GM23248 (cell line): ENCODE results near the gene CHN1. TPM values are rescaled to one million over a fixed set of nuclear protein-coding genes. Genes with fewer than 3 reads are reported as not detected.

ENCODE experiments used
- DNase-seq: peaks from one replicate; pipeline ENCODE4 v3.0.0-alpha.2; 2015
- H2AFZ ChIP-seq: fragments of 200-600 bp; sonication (generic); 2 replicates; pipeline ENCODE4 v1.6.1; 2016; ENCODE audit warnings: antibody characterized with exemption
- H3F3A ChIP-seq: fragments of 200-600 bp; sonication (generic); 2 replicates; pipeline ENCODE4 v1.6.1; 2016; ENCODE audit warnings: mild to moderate bottlenecking, antibody characterized with exemption, mixed run types; ENCODE audit not compliant: insufficient read depth
- H3K27ac ChIP-seq: fragments of 200-600 bp; sonication (generic); 2 replicates; pipeline ENCODE4 v1.5.1; 2016; ENCODE audit warnings: mild to moderate bottlenecking
- H3K27me3 ChIP-seq: fragments of 200-600 bp; sonication (generic); replicated peaks from 2 replicates; pipeline ENCODE4 v1.6.1; 2016; ENCODE audit warnings: mild to moderate bottlenecking; ENCODE audit not compliant: insufficient read depth
- H3K36me3 ChIP-seq: fragments of 200-600 bp; sonication (generic); 2 replicates; pipeline ENCODE4 v1.6.1; 2016; ENCODE audit warnings: low read depth, mild to moderate bottlenecking
- H3K4me1 ChIP-seq: fragments of 200-600 bp; sonication (generic); 2 replicates; pipeline ENCODE4 v1.6.1; 2016; ENCODE audit warnings: mild to moderate bottlenecking; ENCODE audit not compliant: insufficient read depth
- H3K4me2 ChIP-seq: fragments of 200-600 bp; sonication (generic); one replicate; pipeline ENCODE4 v1.6.1; 2016; ENCODE audit warnings: mild to moderate bottlenecking; ENCODE audit not compliant: unreplicated experiment
- H3K4me3 ChIP-seq: fragments of 200-600 bp; sonication (generic); 2 replicates; pipeline ENCODE4 v1.5.1; 2016; ENCODE audit warnings: mild to moderate bottlenecking
- H3K79me2 ChIP-seq: fragments of 200-600 bp; sonication (generic); 2 replicates; pipeline ENCODE4 v1.6.1; 2016; ENCODE audit warnings: mild to moderate bottlenecking; ENCODE audit not compliant: insufficient read depth
- H3K9ac ChIP-seq: fragments of 200-600 bp; sonication (generic); 2 replicates; pipeline ENCODE4 v1.6.1; 2016; ENCODE audit warnings: mild to moderate bottlenecking
- H3K9me2 ChIP-seq: fragments of 200-600 bp; sonication (generic); 2 replicates; pipeline ENCODE4 v1.6.1; 2016; ENCODE audit warnings: mixed run types, mild to moderate bottlenecking, moderate library complexity; ENCODE audit not compliant: insufficient read depth
- H3K9me3 ChIP-seq: fragments of 200-600 bp; sonication (generic); one replicate; pipeline ENCODE4 v1.6.1; 2017; ENCODE audit warnings: low read depth
- H4K20me1 ChIP-seq: fragments of 200-600 bp; sonication (generic); 2 replicates; pipeline ENCODE4 v1.6.0; 2016; ENCODE audit not compliant: insufficient read depth
- EZH2 ChIP-seq: fragments of 200-600 bp; sonication (generic); IDR thresholded peaks from 2 replicates; pipeline ENCODE4 v1.6.1; 2018; ENCODE audit warnings: antibody characterized with exemption, mild to moderate bottlenecking; ENCODE audit not compliant: insufficient read depth, poor library complexity, severe bottlenecking
- EZH2phosphoT487 ChIP-seq: fragments of 200-600 bp; sonication (generic); IDR thresholded peaks from 2 replicates; pipeline ENCODE4 v1.6.1; 2018; ENCODE audit warnings: antibody characterized with exemption, moderate library complexity, mild to moderate bottlenecking, low read depth; ENCODE audit not compliant: insufficient read depth
- WGBS, 2 experiments: methylation state at CpG; one replicate each; pipeline ENCODE4 v1.1.6; 2015 to 2017; ENCODE audit warnings: low lambda C conversion rate in 2 of 2, low coverage in 1 of 2; ENCODE audit errors: missing lambda C conversion rate in 2 of 2; 5-methylcytosine and 5-hydroxymethylcytosine counted together
- in situ Hi-C: fragments of 300-500 bp; cut with MboI; formaldehyde crosslinking; loops from 2 replicates; pipeline ENCODE4 v1.15.0; 2020
- polyA plus RNA-seq: library from polyadenylated mRNA; unstranded; fragments of >200 nt; fragmentation: Nextera tagmentation; extraction: Ambion mirVana; gene quantifications from 2 replicates; pipeline ENCODE4 v1.2.1, GENCODE V29; 2016
- total RNA-seq: library from RNA; depleted of rRNA; stranded (reverse); fragments of >200 nt; shearing (Covaris generic); gene quantifications from 2 replicates; pipeline ENCODE4 v1.2.3, GENCODE V29; 2014

The CHN1 gene
- total and polyA plus RNA-seq, 2 experiments from 2014 or later, result 115 to 130 TPM

GRCh38 chr2:174882416-174882815 lies 122.8 kb downstream of the CHN1 start:
- no peaks in the 10 kb centered on the region for H3F3A ChIP-seq
- H3K9me2 ChIP-seq, result peaks cover 4% of the 10 kb centered on the region; the same call in 1 of the 2 replicates
- TF ChIP-seq EZH2phosphoT487, result no peak
- no peak for TF ChIP-seq EZH2
- 52 to 73% methylated on average over 3 of the region's 3 CpGs for WGBS, 2 experiments
- H3K4me2 ChIP-seq, result no peak overlapping the region
- H3K27me3 ChIP-seq, result no peaks in the 10 kb centered on the region
- H3K9me3 ChIP-seq, result no peaks in the 10 kb centered on the region
- H3K27ac ChIP-seq, result no peak overlapping the region
- no peak overlapping the region for H3K9ac ChIP-seq
- in situ Hi-C loops, result no loop called here
- H4K20me1 ChIP-seq, result no peaks in the 10 kb centered on the region
- H3K4me1 ChIP-seq, result no peaks in the 10 kb centered on the region; the same call in 1 of the 2 replicates
- no peak overlapping the region for H2AFZ ChIP-seq
- H3K79me2 ChIP-seq, result no peaks in the 10 kb centered on the region
- no peaks in the 10 kb centered on the region for H3K36me3 ChIP-seq
- DNase-seq, result no peak
- H3K4me3 ChIP-seq, result no peak overlapping the region

GRCh38 chr2:174881678-174882077 lies 123.5 kb downstream of the CHN1 start:
- H3K27me3 ChIP-seq, result no peaks in the 10 kb centered on the region
- H3F3A ChIP-seq, result no peaks in the 10 kb centered on the region
- no peaks in the 10 kb centered on the region for H3K36me3 ChIP-seq
- no peak overlapping the region for H3K4me2 ChIP-seq
- DNase-seq, result no peak
- no peak overlapping the region for H3K9ac ChIP-seq
- H3K4me1 ChIP-seq, result no peaks in the 10 kb centered on the region; the same call in 1 of the 2 replicates
- no peak overlapping the region for H2AFZ ChIP-seq
- 92 to 93% methylated on average over 2 of the region's 2 CpGs for WGBS, 2 experiments
- H3K4me3 ChIP-seq, result no peak overlapping the region
- in situ Hi-C loops, result no loop called here
- TF ChIP-seq EZH2phosphoT487 (no peak), EZH2 (no peak)
- peaks cover 4% of the 10 kb centered on the region; the same call in 1 of the 2 replicates for H3K9me2 ChIP-seq
- H3K79me2 ChIP-seq, result no peaks in the 10 kb centered on the region
- no peaks in the 10 kb centered on the region for H4K20me1 ChIP-seq
- no peaks in the 10 kb centered on the region for H3K9me3 ChIP-seq
- no peak overlapping the region for H3K27ac ChIP-seq

- Histone ChIP-seq H3K27ac (no peak overlapping the region), H3K79me2 (no peaks in the 10 kb centered on the region), H3K4me1 (peaks cover 5% of the 10 kb centered on the region), H3K9me2 (peaks cover 4% of the 10 kb centered on the region; the same call in 1 of the 2 replicates), H4K20me1 (no peaks in the 10 kb centered on the region), H3K9ac (peak overlapping the region; percentile 60), H3K9me3 (no peaks in the 10 kb centered on the region), H3K36me3 (no peaks in the 10 kb centered on the region), H3K27me3 (no peaks in the 10 kb centered on the region), H2AFZ (peak overlapping the region; percentile 81), H3K4me2 (peak overlapping the region; percentile 93), H3K4me3 (peak overlapping the region; percentile 77), H3F3A (no peaks in the 10 kb centered on the region)
- WGBS, 2 experiments, result 2 to 5% methylated on average over 4 of the region's 4 CpGs
- DNase-seq, result peak; percentile 71
- in situ Hi-C loops, result no loop called here
- no peak for TF ChIP-seq EZH2phosphoT487
- no peak for TF ChIP-seq EZH2
Measured at GRCh38 chr2:174878537-174879147, 126.5 kb downstream of the CHN1 start.

GRCh38 chr2:174877751-174878150 lies 127.4 kb downstream of the CHN1 start:
- no peak overlapping the region for H3K9ac ChIP-seq
- H3K9me2 ChIP-seq, result peaks cover 4% of the 10 kb centered on the region; the same call in 1 of the 2 replicates
- no peaks in the 10 kb centered on the region for H3K79me2 ChIP-seq
- H3K4me3 ChIP-seq, result 0 out of 2 replicates have a peak overlapping the region, but pooled peaks have one; percentile 77
- no peaks in the 10 kb centered on the region for H3K9me3 ChIP-seq
- peaks cover 10% of the 10 kb centered on the region for H3K4me1 ChIP-seq
- no peak overlapping the region for H3K27ac ChIP-seq
- H3K4me2 ChIP-seq, result no peak overlapping the region
- DNase-seq, result no peak
- H3F3A ChIP-seq, result no peaks in the 10 kb centered on the region
- H2AFZ ChIP-seq, result peak overlapping the region; percentile 81
- no peaks in the 10 kb centered on the region for H4K20me1 ChIP-seq
- no peak for TF ChIP-seq EZH2phosphoT487
- TF ChIP-seq EZH2, result no peak
- in situ Hi-C loops, result no loop called here
- 87% methylated on average over 5 of the region's 5 CpGs for WGBS, 2 experiments
- H3K27me3 ChIP-seq, result no peaks in the 10 kb centered on the region
- no peaks in the 10 kb centered on the region for H3K36me3 ChIP-seq
